HCT116 (cell line): ENCODE results near the gene ANKRD55. TPM values are rescaled to one million over a fixed set of nuclear protein-coding genes. Genes with fewer than 3 reads are reported as not detected.
"Not testable (repeated sequence)": the region's sequence is repeated elsewhere in the genome, so short reads cannot be mapped to it uniquely, and the experiment has no call there.

Experiments
- ATAC-seq: fragments of 200-7000 bp; cut with Tn5 transposase; 2 replicates; pipeline ENCODE4 v1.9.1; 2020; ENCODE audit warnings: mild to moderate bottlenecking, moderate library complexity
- BruUV-seq: library from RNA; stranded (reverse); fragments of 400-500 nt; replicated peaks from 2 replicates; lab custom pipeline; 2021; lab: Mats Ljungman, UMichigan
- CTCF ChIA-PET: fragments of 300-600 bp; sonication (Branson Sonifier 250); formaldehyde crosslinking; loops from one replicate; lab custom pipeline; 2021; ENCODE audit warnings: antibody characterized with exemption; lab: Charles Lee
- POLR2A ChIA-PET: fragments of 300-600, 350-600 bp; sonication (Branson Sonifier 250); formaldehyde crosslinking; loops from one replicate; lab custom pipeline; 2021; ENCODE audit warnings: antibody characterized with exemption; lab: Charles Lee
- RAD21 ChIA-PET, 2 experiments: fragments of 300-600 bp; sonication (Branson Sonifier 250); formaldehyde crosslinking; loops; one replicate each; lab custom pipeline; 2023; ENCODE audit warnings: low total read pairs in 2 of 2; ENCODE audit not compliant: uncharacterized antibody in 2 of 2, unreplicated experiment in 2 of 2, low non-redundant PET in 1 of 2; lab: Charles Lee
- DNase-seq: peaks from one replicate; pipeline ENCODE4 v3.0.0-alpha.2; 2010; ENCODE audit warnings: low read depth, low spot score
- H2AFZ ChIP-seq: fragments of 200-600 bp; shearing (Covaris generic), sonication (generic); 2 replicates; pipeline ENCODE4 v1.6.1; 2017; ENCODE audit warnings: low read depth, mixed run types, mixed read lengths, antibody characterized with exemption, low read length; ENCODE audit not compliant: poor library complexity, severe bottlenecking
- H3K27ac ChIP-seq: 2 replicates; pipeline ENCODE4 v1.5.1; 2012; ENCODE audit warnings: low read depth, low read length
- H3K27me3 ChIP-seq: fragments of 200-600 bp; sonication (generic); 2 replicates; pipeline ENCODE4 v1.6.1; 2016; ENCODE audit warnings: mixed run types, low read length, mixed read lengths; ENCODE audit not compliant: insufficient read depth
- H3K36me3 ChIP-seq, 2 experiments: fragments of 200-500 bp in 1 of 2; fragments of 200-600 bp in 1 of 2; sonication (Bioruptor generic) in 1 of 2; sonication (generic) in 1 of 2; 2 replicates each; pipeline versions ENCODE4 v1.5.1 to v1.6.1; 2014 to 2016; ENCODE audit warnings: low read length in 2 of 2, inconsistent platforms in 1 of 2, mixed read lengths in 1 of 2, mixed run types in 1 of 2; ENCODE audit not compliant: insufficient read depth in 2 of 2, control insufficient read depth in 1 of 2
- H3K4me1 ChIP-seq, 2 experiments: fragments of 200-600 bp in 1 of 2; sonication (generic) in 1 of 2; 2 replicates each; pipeline versions ENCODE4 v1.5.1 to v1.6.1; 2012 to 2017; ENCODE audit warnings: low read length in 2 of 2, inconsistent platforms in 1 of 2, mild to moderate bottlenecking in 1 of 2, mixed read lengths in 1 of 2, mixed run types in 1 of 2, moderate library complexity in 1 of 2; ENCODE audit not compliant: insufficient read depth in 2 of 2, control insufficient read depth in 1 of 2
- H3K4me2 ChIP-seq: fragments of 200-600 bp; sonication (generic); 2 replicates; pipeline ENCODE4 v1.6.1; 2017; ENCODE audit warnings: mixed run types, low read length, mixed read lengths
- H3K4me3 ChIP-seq, 2 experiments: fragments of 200-600 bp in 1 of 2; sonication (generic) in 1 of 2; replicated peaks in 1 of 2; 2 replicates each; pipeline ENCODE4 v1.5.1; 2011 to 2016; ENCODE audit warnings: low read length in 2 of 2, control low read depth in 1 of 2, low read depth in 1 of 2, mild to moderate bottlenecking in 1 of 2, mixed read lengths in 1 of 2, mixed run types in 1 of 2
- H3K79me2 ChIP-seq: fragments of 200-600 bp; sonication (generic); 2 replicates; pipeline ENCODE4 v1.6.1; 2017; ENCODE audit warnings: mild to moderate bottlenecking, mixed run types, low read length, moderate library complexity, mixed read lengths; ENCODE audit not compliant: insufficient read depth
- H3K9ac ChIP-seq: fragments of 200-600 bp; sonication (generic); 2 replicates; pipeline ENCODE4 v1.6.1; 2016; ENCODE audit warnings: low read length, mixed read lengths
- H3K9me2 ChIP-seq: fragments of 200-600 bp; sonication (generic), shearing (Covaris generic); 2 replicates; pipeline ENCODE4 v1.6.1; 2017; ENCODE audit warnings: mixed run types, mild to moderate bottlenecking, moderate library complexity; ENCODE audit not compliant: insufficient read depth
- H3K9me3 ChIP-seq, 2 experiments: fragments of 200-500 bp in 1 of 2; fragments of 200-600 bp in 1 of 2; sonication (Bioruptor generic) in 1 of 2; sonication (generic) in 1 of 2; 2 replicates each; pipeline ENCODE4 v1.6.1; 2014 to 2017; ENCODE audit warnings: low read length in 2 of 2, mixed read lengths in 2 of 2, inconsistent platforms in 1 of 2, low read depth in 1 of 2, mild to moderate bottlenecking in 1 of 2, mixed run types in 1 of 2, moderate library complexity in 1 of 2; ENCODE audit not compliant: control insufficient read depth in 1 of 2, insufficient read depth in 1 of 2
- H4K20me1 ChIP-seq: fragments of 200-600 bp; sonication (generic), shearing (Covaris generic); 2 replicates; pipeline ENCODE4 v1.6.1; 2017; ENCODE audit warnings: mixed run types, mild to moderate bottlenecking, moderate library complexity; ENCODE audit not compliant: insufficient read depth
- CBX3 ChIP-seq: IDR thresholded peaks from 2 replicates; pipeline ENCODE4 v1.6.1; 2012; ENCODE audit warnings: low read depth
- CEBPB ChIP-seq: IDR thresholded peaks from 2 replicates; pipeline ENCODE4 v1.6.1; 2012; ENCODE audit warnings: low read depth
- CTCF ChIP-seq, 3 experiments: fragments of 200-600 bp in 1 of 3; sonication (generic) in 1 of 3; IDR thresholded peaks in 2 of 3; conservative IDR thresholded peaks in 1 of 3; 2 replicates each; pipeline ENCODE4 v1.5.1; 2012 to 2017; ENCODE audit warnings: low read depth in 2 of 3, low read length in 2 of 3, antibody characterized with exemption in 1 of 3, borderline replicate concordance in 1 of 3, control low read depth in 1 of 3, mild to moderate bottlenecking in 1 of 3, mixed read lengths in 1 of 3, mixed run types in 1 of 3, moderate library complexity in 1 of 3; ENCODE audit not compliant: insufficient read depth in 1 of 3
- EZH2 ChIP-seq: fragments of 200-600 bp; sonication (generic); IDR thresholded peaks from 2 replicates; pipeline ENCODE4 v1.6.1; 2017; ENCODE audit warnings: antibody characterized with exemption, mixed run types
- MAX ChIP-seq: IDR thresholded peaks from 2 replicates; pipeline ENCODE4 v1.6.1; 2012
- POLR2AphosphoS5 ChIP-seq: IDR thresholded peaks from 2 replicates; pipeline ENCODE4 v1.6.1; 2011; ENCODE audit warnings: mild to moderate bottlenecking, low read depth, low read length, moderate library complexity
- RAD21 ChIP-seq: IDR thresholded peaks from 2 replicates; pipeline ENCODE4 v1.6.1; 2012; ENCODE audit warnings: low read depth, mild to moderate bottlenecking
- REST ChIP-seq: IDR thresholded peaks from 2 replicates; pipeline ENCODE4 v1.6.1; 2012; ENCODE audit warnings: low read depth
- SIN3A ChIP-seq: IDR thresholded peaks from 2 replicates; pipeline ENCODE4 v1.6.1; 2012; ENCODE audit warnings: low read depth
- SP1 ChIP-seq: IDR thresholded peaks from 2 replicates; pipeline ENCODE4 v1.6.1; 2012; ENCODE audit warnings: low read depth
- TCF7L2 ChIP-seq: IDR thresholded peaks from 2 replicates; pipeline ENCODE4 v1.7.0; 2011; ENCODE audit warnings: borderline replicate concordance, inconsistent platforms; ENCODE audit not compliant: insufficient read depth, insufficient read length; ENCODE audit errors: extremely low read depth
- YY1 ChIP-seq: IDR thresholded peaks from 2 replicates; pipeline ENCODE4 v1.6.1; 2011; ENCODE audit warnings: low read length, low read depth, moderate library complexity, mild to moderate bottlenecking; ENCODE audit not compliant: insufficient replicate concordance; ENCODE audit errors: extremely low read depth
- ZFX ChIP-seq: fragments of 450-650 bp; IDR thresholded peaks from 2 replicates; pipeline ENCODE4 v1.6.1; 2017
- intact Hi-C: fragments of 100-400 bp; cut with micrococcal nuclease; formaldehyde crosslinking; loops from 2 replicates; pipeline ENCODE4 v1.10.0; 2022
- total RNA-seq: library from RNA; stranded (reverse); gene quantifications from one replicate; pipeline ENCODE4 v1.2.1, GENCODE V29; 2021; ENCODE audit not compliant: unreplicated experiment

ANKRD55 gene
- total RNA-seq, 1 experiment from 2014 or later: not detected

- intact Hi-C loops, H3K9me2 ChIP-seq, BruUV-seq, DNase-seq, H3K79me2 ChIP-seq, H3K4me2 ChIP-seq, H3K27ac ChIP-seq, POLR2A ChIA-PET, H3K9me3 ChIP-seq, H3K36me3 ChIP-seq, RAD21 ChIA-PET, H3K4me1 ChIP-seq, H3K4me3 ChIP-seq, ATAC-seq, H2AFZ ChIP-seq, H3K27me3 ChIP-seq, H4K20me1 ChIP-seq, H3K9ac ChIP-seq: not testable (repeated sequence)
- CTCF ChIA-PET: interaction anchor here (0.9 kb wide), 1 partner anchor 12 kb away, joined by 3 read pairs; no protein-coding TSS in a partner anchor
Observed at GRCh38 chr5:56257763-56258529, 24.8 kb upstream of the ANKRD55 start.

GRCh38 chr5:56257010-56257409 is 23.9 kb upstream of the ANKRD55 start:
- no peak overlapping the region for H3K9ac ChIP-seq
- RAD21 ChIA-PET: no interaction called here
- ATAC-seq: no peak

More at GRCh38 chr5:56257010-56257409, 23.9 kb upstream of the ANKRD55 start:
- BruUV-seq: no TSS peak
- CTCF ChIA-PET: no interaction called here
- no peak for DNase-seq
- Histone ChIP-seq H3K27me3 (no peaks in the 10 kb centered on the region), H3K4me2 (no peak overlapping the region), H3K4me1 (no peaks in the 10 kb centered on the region)
- POLR2A ChIA-PET: no interaction called here
- TF ChIP-seq EZH2: no peak
- no peak for TF ChIP-seq POLR2AphosphoS5
- TF ChIP-seq CEBPB: no peak
- no peak for TF ChIP-seq TCF7L2
- TF ChIP-seq YY1: no peak
- TF ChIP-seq SP1: no peak
- no peak for TF ChIP-seq REST
- no peak for TF ChIP-seq MAX
- no peak for TF ChIP-seq CTCF (IDR thresholded peaks at IDR 0.05 in 2 of 3, conservative IDR thresholded peaks at IDR 0.05 in 1 of 3; ENCODE audit: borderline replicate concordance in 1 of 3, insufficient read depth in 1 of 3, low read depth in 2 of 3, low read length in 2 of 3)
- TF ChIP-seq SIN3A: no peak
- TF ChIP-seq ZFX: no peak
- TF ChIP-seq RAD21: no peak
- TF ChIP-seq CBX3: no peak
- TF ChIP-seq, all 23 proteins: peak for 0
- Histone ChIP-seq H3K36me3 (no peaks in the 10 kb centered on the region), H3K9me2 (no peaks in the 10 kb centered on the region), H4K20me1 (no peaks in the 10 kb centered on the region), H3K27ac (no peak overlapping the region), H2AFZ (no peak overlapping the region), H3K4me3 (no peak overlapping the region), H3K9me3 (no peaks in the 10 kb centered on the region), H3K79me2 (no peaks in the 10 kb centered on the region)
- intact Hi-C loops: no loop called here
